HEK293T (cell line): ENCODE data around the gene FBXL19.

ENCODE experiments used
- BHLHE40 ChIP-seq: fragments of 450-650 bp; IDR thresholded peaks from 2 replicates; pipeline ENCODE4 v1.6.1; 2016; ENCODE audit warnings: mild to moderate bottlenecking, moderate library complexity, borderline replicate concordance
- ELF4 ChIP-seq: fragments of 450-650 bp; IDR thresholded peaks from 2 replicates; pipeline ENCODE4 v1.6.1; 2017; ENCODE audit warnings: antibody characterized with exemption
- FOXA1 ChIP-seq: fragments of 450-650 bp; IDR thresholded peaks from 2 replicates; pipeline ENCODE4 v1.6.1; 2016; ENCODE audit warnings: mild to moderate bottlenecking
- FOXK2 ChIP-seq: fragments of 450-650 bp; IDR thresholded peaks from 2 replicates; pipeline ENCODE4 v1.6.1; 2016; ENCODE audit warnings: mild to moderate bottlenecking
- FOXM1 ChIP-seq: fragments of 450-650 bp; IDR thresholded peaks from 2 replicates; pipeline ENCODE4 v1.6.1; 2017; ENCODE audit warnings: mild to moderate bottlenecking, borderline replicate concordance
- HDGF ChIP-seq: fragments of 450-650 bp; IDR thresholded peaks from 2 replicates; pipeline ENCODE4 v1.6.1; 2017; ENCODE audit warnings: antibody characterized with exemption, borderline replicate concordance
- L3MBTL2 ChIP-seq: fragments of 450-650 bp; conservative IDR thresholded peaks from 2 replicates; pipeline ENCODE4 v1.6.1; 2016; ENCODE audit warnings: mild to moderate bottlenecking
- LEF1 ChIP-seq: fragments of 450-650 bp; IDR thresholded peaks from 2 replicates; pipeline ENCODE4 v1.6.1; 2017; ENCODE audit warnings: mild to moderate bottlenecking, borderline replicate concordance
- NFRKB ChIP-seq: fragments of 450-650 bp; IDR thresholded peaks from 2 replicates; pipeline ENCODE4 v1.6.1; 2016; ENCODE audit warnings: mild to moderate bottlenecking, moderate library complexity
- SP1 ChIP-seq: fragments of 450-650 bp; IDR thresholded peaks from 2 replicates; pipeline ENCODE4 v1.6.1; 2017
- SUZ12 ChIP-seq: fragments of 450-650 bp; IDR thresholded peaks from 2 replicates; pipeline ENCODE4 v1.6.1; 2016; ENCODE audit warnings: mild to moderate bottlenecking
- TARDBP ChIP-seq: fragments of 450-650 bp; IDR thresholded peaks from 2 replicates; pipeline ENCODE4 v1.6.1; 2016
- ZNF384 ChIP-seq: fragments of 450-650 bp; IDR thresholded peaks from 2 replicates; pipeline ENCODE4 v1.6.1; 2016
- TF ChIP-seq, protein P1 (sequence below): fragments of 450-650 bp; IDR thresholded peaks from 2 replicates; pipeline ENCODE4 v1.6.1; 2016

DNA sequence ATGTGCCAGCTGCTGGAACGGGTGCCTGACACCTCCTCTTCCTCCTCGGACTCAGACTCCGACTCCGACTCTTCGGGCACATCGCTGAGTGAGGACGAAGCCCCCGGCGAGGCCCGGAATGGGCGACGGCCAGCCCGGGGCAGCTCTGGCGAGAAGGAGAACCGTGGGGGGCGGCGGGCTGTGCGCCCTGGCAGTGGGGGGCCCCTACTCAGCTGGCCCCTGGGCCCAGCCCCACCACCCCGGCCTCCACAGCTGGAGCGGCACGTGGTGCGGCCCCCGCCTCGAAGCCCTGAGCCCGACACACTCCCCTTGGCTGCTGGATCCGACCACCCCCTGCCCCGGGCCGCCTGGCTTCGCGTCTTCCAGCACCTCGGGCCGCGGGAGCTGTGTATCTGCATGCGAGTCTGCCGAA lies 6.8 kb downstream of the FBXL19 start:
- TF ChIP-seq BHLHE40 (no peak), NFRKB (no peak), FOXM1 (no peak), HDGF (no peak), FOXA1 (no peak), FOXK2 (no peak), SUZ12 (no peak), SP1 (no peak), L3MBTL2 (no peak), LEF1 (no peak), ZNF384 (no peak), TARDBP (no peak), ELF4 (no peak)
- TF ChIP-seq, protein P1, sequence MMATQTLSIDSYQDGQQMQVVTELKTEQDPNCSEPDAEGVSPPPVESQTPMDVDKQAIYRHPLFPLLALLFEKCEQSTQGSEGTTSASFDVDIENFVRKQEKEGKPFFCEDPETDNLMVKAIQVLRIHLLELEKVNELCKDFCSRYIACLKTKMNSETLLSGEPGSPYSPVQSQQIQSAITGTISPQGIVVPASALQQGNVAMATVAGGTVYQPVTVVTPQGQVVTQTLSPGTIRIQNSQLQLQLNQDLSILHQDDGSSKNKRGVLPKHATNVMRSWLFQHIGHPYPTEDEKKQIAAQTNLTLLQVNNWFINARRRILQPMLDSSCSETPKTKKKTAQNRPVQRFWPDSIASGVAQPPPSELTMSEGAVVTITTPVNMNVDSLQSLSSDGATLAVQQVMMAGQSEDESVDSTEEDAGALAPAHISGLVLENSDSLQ, result no peak
